GM10248 (cell line): ENCODE measurements around the gene UCN.

Experiments used
- CTCF ChIA-PET: fragments of 300-600 bp; sonication (Branson Sonifier 250); formaldehyde crosslinking; extraction: SDS; loops from one replicate; lab custom pipeline; 2021; ENCODE audit warnings: antibody characterized with exemption; lab: Yijun Ruan, JAX
- POLR2A ChIA-PET: fragments of 350-650 bp; sonication (Branson Sonifier 250); formaldehyde crosslinking; extraction: SDS; loops from one replicate; lab custom pipeline; 2020; ENCODE audit warnings: antibody characterized with exemption; lab: Yijun Ruan, JAX
- DNase-seq: peaks from one replicate; pipeline ENCODE4 v3.0.0; 2012; ENCODE audit errors: extremely low spot score
- CTCF ChIP-seq: IDR thresholded peaks from 2 replicates; pipeline ENCODE4 v1.5.1; 2012; ENCODE audit warnings: mild to moderate bottlenecking, low read depth; ENCODE audit errors: extremely low read depth, missing control alignments, control extremely low read depth

Gene UCN

DNA sequence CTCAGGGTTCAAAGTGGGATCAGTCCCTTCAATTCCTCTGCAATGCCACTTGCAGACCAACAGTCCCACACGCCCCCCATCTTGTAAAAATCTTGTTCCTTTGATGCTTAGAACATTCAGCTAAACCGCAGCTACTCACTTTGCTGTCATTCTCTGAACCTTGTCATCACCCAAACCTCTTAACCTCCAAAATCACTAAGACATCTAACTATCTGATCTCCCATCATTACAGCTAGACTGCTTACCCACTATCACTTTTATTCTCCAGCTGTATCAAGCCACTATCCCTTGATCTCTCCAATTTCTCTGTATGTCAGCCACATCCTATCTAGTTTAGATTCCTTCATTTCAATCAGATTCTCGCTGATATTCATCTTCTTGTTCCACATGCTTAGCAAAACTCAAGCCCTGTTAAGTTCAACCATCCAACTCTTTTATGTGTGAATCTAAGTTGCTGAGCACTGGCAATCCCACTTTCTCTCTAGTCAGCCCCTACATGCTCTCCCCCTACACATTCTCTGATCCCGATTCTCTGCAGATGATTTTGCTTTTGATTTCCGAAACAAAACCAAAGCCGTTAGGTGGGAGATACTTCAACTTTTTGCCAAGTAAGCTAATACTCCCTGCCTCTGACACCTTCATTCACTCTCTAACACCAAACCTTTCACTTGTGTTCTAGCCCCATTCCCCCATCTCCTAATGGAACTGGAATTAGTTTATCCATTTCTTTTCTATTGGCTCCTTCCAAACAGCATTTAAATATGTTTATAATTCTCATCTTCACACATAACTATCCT lies 43.8 kb upstream of the UCN start:
- CTCF ChIA-PET = interaction anchor here (1.1 to 1.4 kb wide), 2 partner anchors 28 to 85 kb away, joined by 3 to 4 read pairs; no protein-coding TSS in a partner anchor
- TF ChIP-seq CTCF = no peak
- no peak for DNase-seq
- POLR2A ChIA-PET = interaction anchor here (0.7 kb wide), 1 partner anchor 9 kb away, joined by 3 read pairs; no protein-coding TSS in a partner anchor

DNA sequence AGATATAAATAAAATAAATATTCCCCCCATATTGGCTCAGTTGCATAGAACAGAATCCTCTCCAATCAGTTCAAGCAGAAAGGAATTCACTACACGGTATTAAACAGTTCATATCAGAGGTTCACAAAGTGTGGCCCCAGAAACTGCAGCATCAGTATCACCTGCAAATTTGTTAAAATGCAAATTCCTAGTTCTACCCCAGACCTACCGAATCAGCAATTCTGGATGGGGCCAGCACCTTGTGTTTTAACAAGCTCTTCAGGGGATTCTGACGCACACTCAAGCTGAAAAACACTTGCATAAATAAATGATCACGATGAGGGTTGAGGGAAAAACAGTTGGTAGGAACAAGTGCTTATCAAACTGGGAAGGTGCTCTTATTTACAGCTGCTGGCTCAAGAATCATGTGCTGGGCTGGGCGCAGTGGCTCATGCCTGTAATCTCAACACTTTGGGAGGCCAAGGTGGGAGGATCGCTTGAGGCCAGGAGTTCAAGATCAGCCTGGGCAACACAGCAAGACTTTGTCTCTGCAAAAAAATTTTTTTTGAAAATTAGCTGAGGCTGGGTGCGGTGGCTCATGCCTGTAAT lies 42.0 kb upstream of the UCN start:
- DNase-seq = no peak
- POLR2A ChIA-PET = interaction anchor here (0.6 kb wide), 1 partner anchor 312 kb away, joined by 3 read pairs; no protein-coding TSS in a partner anchor
- CTCF ChIA-PET = interaction anchor here (0.6 to 1.8 kb wide), 4 partner anchors 14 to 270 kb away, joined by 3 to 4 read pairs (median 4); partner anchors contain the start of gene NRBP1
- TF ChIP-seq CTCF = no peak

GRCh38 chr2:27347641-27348040 lies 39.4 kb upstream of the UCN start:
- no peak for DNase-seq
- CTCF ChIA-PET = interaction anchor here (0.6 to 1.4 kb wide), 2 partner anchors 13 to 17 kb away, joined by 3 read pairs; no protein-coding TSS in a partner anchor
- POLR2A ChIA-PET = no interaction called here
- no peak for TF ChIP-seq CTCF

GRCh38 chr2:27336173-27336572 lies 27.9 kb upstream of the UCN start:
- ChIA-PET CTCF (interaction anchor here (0.8 to 1.5 kb wide), 4 partner anchors 9 to 181 kb away, joined by 3 to 4 read pairs (median 4); no protein-coding TSS in a partner anchor), POLR2A (no interaction called here)
- no peak for TF ChIP-seq CTCF
- DNase-seq = no peak

DNA sequence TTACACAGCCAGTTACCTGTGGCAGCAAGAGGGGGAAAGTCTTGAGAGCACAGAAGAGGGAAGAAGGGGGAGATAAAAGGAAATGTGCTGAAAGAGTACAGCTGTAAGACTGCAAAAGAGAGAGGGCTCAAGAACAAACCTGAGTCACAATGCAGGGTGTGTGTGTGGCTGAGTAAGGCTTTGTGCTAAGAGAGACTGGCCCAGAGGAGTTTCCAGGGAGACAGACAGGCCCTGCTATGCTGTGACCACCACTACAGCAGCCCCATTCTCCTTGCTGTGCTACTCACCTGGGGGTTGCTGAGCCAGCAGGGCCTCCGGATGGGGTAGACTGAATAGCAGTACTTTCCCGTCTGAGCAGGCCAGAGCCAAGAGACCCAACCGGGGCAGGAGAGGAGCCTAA lies 27.1 kb upstream of the UCN start:
- no peak for TF ChIP-seq CTCF
- no peak for DNase-seq
- CTCF ChIA-PET = interaction anchor here (1.1 to 1.2 kb wide), 3 partner anchors 9 to 32 kb away, joined by 3 to 4 read pairs (median 4); no protein-coding TSS in a partner anchor
- POLR2A ChIA-PET = no interaction called here

DNA sequence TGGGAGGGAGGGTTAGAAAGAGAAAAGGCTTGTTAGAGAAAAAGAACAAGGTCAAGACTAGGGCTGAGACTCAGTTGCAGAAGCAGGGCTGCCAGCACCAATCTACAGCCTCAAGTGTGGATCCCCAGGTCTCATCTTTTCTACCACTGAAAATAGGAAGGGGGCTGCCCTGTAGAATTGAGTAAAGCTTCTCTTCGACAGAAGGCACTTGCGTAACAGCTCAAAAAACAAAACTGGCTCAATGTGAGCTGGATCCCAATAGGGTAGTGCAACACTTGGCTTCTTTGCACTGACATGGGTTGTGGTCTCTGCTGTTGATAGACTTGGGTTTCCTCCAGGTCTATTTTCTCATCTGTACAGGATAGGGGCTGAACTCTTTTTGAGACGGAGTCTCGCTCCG lies 16.5 kb upstream of the UCN start:
- ChIA-PET POLR2A (no interaction called here), CTCF (interaction anchor here (0.9 to 5.0 kb wide), 3 partner anchors 21 to 75 kb away, joined by 3 to 33 read pairs (median 3); partner anchors contain the start of gene TRIM54)
- DNase-seq = no peak

More for the DNA sequence above, 16.5 kb upstream of the UCN start:
- no peak for TF ChIP-seq CTCF
